ENCODE data around the gene C10orf62. TPM values are rescaled to one million over a fixed set of nuclear protein-coding genes. Genes with fewer than 3 reads are reported as not detected.

Gene C10orf62
- total and polyA plus RNA-seq, 9 of the 15 experiments (the other 6 are each of a cell fraction or from before 2014, with no cell fraction given), result not detected

DNA sequence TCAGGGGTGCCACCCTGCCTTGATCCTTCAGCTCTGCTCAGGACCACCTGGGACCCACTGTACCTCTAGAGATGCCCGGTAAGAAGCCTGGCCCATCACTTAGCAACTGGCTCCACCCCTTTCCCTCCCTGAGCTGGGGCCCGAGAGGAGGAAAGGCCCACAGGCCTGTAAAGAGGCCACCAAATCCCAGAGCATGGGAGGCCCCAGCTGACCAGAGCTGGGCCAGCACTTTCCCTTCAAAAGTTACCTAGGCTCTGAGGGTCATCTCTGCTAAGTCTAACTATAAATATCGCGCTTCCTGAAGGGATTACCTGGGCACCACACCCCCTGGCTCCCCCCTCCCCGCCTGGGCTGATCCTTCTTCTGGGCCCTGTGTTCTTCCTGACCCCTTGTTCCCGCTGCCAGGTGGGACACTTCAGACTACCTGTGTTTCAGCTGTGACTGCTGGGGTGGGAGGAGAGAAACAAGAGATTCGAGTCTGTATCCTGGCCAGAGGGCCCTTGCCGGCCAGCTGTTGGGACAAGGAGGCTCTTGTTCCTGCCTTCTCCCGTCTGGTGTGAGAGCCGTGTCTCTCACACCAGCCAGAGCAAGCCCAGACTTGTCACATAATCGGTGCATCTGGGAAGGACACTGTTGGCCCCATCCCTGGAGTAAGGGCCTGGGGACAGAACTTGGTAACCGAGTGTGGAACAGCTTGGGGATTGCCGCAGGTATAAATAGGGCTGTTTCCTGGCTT lies 39.8 kb upstream of the C10orf62 start (continued):
- TF ChIP-seq, protein P1, sequence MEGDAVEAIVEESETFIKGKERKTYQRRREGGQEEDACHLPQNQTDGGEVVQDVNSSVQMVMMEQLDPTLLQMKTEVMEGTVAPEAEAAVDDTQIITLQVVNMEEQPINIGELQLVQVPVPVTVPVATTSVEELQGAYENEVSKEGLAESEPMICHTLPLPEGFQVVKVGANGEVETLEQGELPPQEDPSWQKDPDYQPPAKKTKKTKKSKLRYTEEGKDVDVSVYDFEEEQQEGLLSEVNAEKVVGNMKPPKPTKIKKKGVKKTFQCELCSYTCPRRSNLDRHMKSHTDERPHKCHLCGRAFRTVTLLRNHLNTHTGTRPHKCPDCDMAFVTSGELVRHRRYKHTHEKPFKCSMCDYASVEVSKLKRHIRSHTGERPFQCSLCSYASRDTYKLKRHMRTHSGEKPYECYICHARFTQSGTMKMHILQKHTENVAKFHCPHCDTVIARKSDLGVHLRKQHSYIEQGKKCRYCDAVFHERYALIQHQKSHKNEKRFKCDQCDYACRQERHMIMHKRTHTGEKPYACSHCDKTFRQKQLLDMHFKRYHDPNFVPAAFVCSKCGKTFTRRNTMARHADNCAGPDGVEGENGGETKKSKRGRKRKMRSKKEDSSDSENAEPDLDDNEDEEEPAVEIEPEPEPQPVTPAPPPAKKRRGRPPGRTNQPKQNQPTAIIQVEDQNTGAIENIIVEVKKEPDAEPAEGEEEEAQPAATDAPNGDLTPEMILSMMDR (IDR thresholded peaks at IDR 0.05 in 2 of 3, conservative IDR thresholded peaks at IDR 0.05 in 1 of 3; ENCODE audit: insufficient read depth in 2 of 3, low read depth in 1 of 3, low read length in 3 of 3), result no peak
- TF ChIP-seq, protein P2, sequence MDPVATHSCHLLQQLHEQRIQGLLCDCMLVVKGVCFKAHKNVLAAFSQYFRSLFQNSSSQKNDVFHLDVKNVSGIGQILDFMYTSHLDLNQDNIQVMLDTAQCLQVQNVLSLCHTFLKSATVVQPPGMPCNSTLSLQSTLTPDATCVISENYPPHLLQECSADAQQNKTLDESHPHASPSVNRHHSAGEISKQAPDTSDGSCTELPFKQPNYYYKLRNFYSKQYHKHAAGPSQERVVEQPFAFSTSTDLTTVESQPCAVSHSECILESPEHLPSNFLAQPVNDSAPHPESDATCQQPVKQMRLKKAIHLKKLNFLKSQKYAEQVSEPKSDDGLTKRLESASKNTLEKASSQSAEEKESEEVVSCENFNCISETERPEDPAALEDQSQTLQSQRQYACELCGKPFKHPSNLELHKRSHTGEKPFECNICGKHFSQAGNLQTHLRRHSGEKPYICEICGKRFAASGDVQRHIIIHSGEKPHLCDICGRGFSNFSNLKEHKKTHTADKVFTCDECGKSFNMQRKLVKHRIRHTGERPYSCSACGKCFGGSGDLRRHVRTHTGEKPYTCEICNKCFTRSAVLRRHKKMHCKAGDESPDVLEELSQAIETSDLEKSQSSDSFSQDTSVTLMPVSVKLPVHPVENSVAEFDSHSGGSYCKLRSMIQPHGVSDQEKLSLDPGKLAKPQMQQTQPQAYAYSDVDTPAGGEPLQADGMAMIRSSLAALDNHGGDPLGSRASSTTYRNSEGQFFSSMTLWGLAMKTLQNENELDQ (CRISPR knock-in tag; IDR thresholded peaks at IDR 0.05; ENCODE audit: borderline replicate concordance), result no peak
- TF ChIP-seq, protein P3, sequence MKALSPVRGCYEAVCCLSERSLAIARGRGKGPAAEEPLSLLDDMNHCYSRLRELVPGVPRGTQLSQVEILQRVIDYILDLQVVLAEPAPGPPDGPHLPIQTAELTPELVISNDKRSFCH (CRISPR knock-in tag; IDR thresholded peaks at IDR 0.05), result no peak
- TF ChIP-seq, protein P3 (tag; IDR thresholded peaks at IDR 0.05), result no peak
- TF ChIP-seq, protein P4, sequence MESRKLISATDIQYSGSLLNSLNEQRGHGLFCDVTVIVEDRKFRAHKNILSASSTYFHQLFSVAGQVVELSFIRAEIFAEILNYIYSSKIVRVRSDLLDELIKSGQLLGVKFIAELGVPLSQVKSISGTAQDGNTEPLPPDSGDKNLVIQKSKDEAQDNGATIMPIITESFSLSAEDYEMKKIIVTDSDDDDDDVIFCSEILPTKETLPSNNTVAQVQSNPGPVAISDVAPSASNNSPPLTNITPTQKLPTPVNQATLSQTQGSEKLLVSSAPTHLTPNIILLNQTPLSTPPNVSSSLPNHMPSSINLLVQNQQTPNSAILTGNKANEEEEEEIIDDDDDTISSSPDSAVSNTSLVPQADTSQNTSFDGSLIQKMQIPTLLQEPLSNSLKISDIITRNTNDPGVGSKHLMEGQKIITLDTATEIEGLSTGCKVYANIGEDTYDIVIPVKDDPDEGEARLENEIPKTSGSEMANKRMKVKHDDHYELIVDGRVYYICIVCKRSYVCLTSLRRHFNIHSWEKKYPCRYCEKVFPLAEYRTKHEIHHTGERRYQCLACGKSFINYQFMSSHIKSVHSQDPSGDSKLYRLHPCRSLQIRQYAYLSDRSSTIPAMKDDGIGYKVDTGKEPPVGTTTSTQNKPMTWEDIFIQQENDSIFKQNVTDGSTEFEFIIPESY (CRISPR knock-in tag; IDR thresholded peaks at IDR 0.05), result no peak
- no peak for TF ChIP-seq C11orf30 (IDR thresholded peaks at IDR 0.05; ENCODE audit: low read depth)

All from K562 (cell line).